AG09309 (cell line): Measurements from ENCODE around the gene AP5B1.

Experiments
- DNase-seq: peaks from one replicate; pipeline ENCODE4 v3.0.0-alpha.2; 2010; ENCODE audit warnings: low read depth
- H3K4me3 ChIP-seq: 2 replicates; pipeline ENCODE4 v1.5.1; 2011; ENCODE audit warnings: mild to moderate bottlenecking, low read depth, low read length, moderate library complexity; ENCODE audit not compliant: control insufficient read depth
- TF ChIP-seq, protein P1 (sequence below): IDR thresholded peaks from 2 replicates; pipeline ENCODE4 v1.5.1; 2011; ENCODE audit warnings: mild to moderate bottlenecking, low read depth, low read length, inconsistent platforms; ENCODE audit not compliant: insufficient read depth, control insufficient read depth; ENCODE audit errors: missing control alignments

The AP5B1 gene

DNA sequence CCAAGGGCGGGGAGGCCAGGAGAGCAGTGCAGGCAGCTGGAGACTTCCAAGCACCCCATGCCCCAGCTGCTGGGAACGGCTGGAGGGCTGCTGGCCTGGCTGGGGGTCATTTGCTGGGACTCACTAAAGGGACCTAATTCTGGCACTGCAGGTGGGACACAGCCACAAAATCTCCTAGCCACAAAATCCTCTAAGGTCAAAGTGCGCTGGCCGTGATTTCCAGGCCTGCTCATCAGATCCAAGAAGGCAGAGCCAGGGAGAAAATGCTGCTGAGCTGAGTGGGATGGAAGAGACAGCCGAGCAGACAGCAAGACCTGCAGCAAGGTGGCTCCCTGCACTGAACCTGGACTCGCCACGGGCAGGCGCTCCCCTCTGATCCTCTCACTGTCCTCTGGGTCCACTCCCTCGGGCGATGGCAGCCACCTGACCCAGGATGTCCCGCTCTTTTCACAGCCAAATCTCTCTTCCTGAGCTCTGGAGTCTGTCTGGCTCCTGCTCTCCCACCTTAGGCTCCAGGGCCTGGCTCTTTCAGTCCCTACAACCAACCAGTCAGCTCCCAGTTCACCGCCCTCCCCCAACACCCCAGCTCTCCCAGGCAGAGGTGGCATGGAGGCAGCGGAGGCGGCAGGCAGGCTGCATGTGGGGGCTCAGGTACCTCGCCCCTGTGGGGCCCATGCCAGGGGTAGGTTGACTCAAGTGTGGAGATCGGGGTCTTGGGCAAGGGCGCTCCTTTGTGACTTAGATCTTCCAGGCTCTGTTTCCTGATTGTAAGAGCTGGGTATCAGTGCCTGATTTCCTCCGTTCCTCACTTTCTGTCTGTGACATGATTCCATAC, 20.6 kb upstream of the AP5B1 start:
- TF ChIP-seq, protein P1, sequence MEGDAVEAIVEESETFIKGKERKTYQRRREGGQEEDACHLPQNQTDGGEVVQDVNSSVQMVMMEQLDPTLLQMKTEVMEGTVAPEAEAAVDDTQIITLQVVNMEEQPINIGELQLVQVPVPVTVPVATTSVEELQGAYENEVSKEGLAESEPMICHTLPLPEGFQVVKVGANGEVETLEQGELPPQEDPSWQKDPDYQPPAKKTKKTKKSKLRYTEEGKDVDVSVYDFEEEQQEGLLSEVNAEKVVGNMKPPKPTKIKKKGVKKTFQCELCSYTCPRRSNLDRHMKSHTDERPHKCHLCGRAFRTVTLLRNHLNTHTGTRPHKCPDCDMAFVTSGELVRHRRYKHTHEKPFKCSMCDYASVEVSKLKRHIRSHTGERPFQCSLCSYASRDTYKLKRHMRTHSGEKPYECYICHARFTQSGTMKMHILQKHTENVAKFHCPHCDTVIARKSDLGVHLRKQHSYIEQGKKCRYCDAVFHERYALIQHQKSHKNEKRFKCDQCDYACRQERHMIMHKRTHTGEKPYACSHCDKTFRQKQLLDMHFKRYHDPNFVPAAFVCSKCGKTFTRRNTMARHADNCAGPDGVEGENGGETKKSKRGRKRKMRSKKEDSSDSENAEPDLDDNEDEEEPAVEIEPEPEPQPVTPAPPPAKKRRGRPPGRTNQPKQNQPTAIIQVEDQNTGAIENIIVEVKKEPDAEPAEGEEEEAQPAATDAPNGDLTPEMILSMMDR: no peak
- no peak for DNase-seq

DNA sequence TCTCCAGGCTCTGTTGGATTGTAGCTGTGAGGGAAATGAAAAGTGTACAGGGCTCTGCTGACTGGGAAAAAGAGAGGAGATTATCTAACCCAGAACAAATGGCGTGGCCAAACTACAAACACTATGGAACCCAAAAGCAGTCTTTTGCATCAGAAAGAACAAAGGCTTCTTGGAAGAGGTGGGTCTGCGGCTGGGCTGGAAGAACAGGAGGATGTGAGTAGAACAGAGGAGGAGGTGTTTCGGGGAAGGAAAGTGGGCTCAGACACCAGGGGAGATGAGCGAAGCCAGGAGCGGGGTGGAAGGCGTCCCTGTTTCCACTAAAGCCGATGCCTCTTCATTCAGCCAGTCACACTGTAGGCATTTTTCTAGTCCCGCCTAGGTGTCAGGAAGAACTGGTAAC, 18.1 kb upstream of the AP5B1 start:
- TF ChIP-seq, protein P1: no peak
- no peak overlapping the region for H3K4me3 ChIP-seq
- DNase-seq: no peak

More for the DNA sequence above, 20.6 kb upstream of the AP5B1 start:
- H3K4me3 ChIP-seq: no peak overlapping the region

DNA sequence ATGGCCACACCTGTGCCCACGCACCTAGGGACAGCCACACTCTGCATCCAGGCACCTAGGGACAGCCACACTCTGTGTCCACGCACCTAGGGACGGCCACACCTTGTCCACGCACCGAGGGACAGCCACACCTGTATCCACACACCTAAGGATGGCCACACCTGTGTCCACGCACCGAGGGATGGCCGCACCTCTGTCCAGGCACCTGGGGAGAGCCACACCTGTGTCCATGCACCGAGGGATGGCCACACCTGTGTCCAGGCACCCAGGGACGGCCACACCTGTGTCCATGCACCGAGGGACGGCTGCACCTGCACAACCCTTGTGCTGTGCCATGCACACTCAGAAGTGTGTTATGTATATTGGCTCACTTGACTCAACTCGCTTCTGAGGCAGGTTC, 16.9 kb upstream of the AP5B1 start:
- TF ChIP-seq, protein P1: no peak
- no peak overlapping the region for H3K4me3 ChIP-seq
- no peak for DNase-seq

DNA sequence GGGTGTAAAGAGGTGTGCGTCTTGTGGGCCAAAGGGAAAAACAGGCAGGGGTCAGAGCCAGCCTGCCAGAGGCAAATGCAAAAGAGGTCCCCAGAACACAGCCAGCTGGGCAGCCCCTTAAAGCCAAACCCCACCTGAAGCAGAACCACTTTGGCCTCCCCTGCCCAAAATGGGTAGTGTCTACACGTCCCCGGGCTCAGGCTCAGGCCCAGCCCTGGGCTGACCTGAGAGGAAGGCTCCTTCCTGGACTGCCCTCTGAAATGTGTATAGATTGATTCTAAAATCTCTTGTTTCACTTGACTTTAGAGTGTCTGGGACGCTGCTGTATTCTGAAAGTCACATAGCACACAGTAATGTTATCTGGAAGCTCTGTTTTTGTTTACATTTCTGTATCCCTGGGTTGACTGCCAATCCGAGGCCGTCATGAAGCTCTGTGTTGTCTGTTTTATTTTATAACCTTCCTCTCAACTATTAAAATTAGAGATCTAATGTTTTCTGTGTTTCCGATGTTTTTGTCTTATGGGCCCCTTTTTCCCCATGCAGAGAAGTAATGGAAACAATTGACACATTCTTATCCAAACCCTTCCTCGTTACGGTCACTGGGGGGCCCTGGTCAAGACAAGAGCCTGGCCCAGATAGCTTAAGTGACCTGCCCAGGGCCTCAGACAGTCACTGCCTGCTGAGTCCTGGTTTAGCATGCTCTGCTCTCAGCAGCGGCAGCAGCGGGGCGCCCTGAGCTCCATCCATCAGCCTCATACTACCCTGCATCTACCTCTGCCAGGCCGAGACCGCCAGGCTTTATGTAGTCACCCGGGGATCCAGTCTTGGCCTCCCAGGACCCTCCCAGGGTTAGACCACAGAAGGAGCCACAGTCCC, 16.2 kb upstream of the AP5B1 start:
- H3K4me3 ChIP-seq: no peak overlapping the region
- no peak for DNase-seq
- TF ChIP-seq, protein P1: no peak

DNA sequence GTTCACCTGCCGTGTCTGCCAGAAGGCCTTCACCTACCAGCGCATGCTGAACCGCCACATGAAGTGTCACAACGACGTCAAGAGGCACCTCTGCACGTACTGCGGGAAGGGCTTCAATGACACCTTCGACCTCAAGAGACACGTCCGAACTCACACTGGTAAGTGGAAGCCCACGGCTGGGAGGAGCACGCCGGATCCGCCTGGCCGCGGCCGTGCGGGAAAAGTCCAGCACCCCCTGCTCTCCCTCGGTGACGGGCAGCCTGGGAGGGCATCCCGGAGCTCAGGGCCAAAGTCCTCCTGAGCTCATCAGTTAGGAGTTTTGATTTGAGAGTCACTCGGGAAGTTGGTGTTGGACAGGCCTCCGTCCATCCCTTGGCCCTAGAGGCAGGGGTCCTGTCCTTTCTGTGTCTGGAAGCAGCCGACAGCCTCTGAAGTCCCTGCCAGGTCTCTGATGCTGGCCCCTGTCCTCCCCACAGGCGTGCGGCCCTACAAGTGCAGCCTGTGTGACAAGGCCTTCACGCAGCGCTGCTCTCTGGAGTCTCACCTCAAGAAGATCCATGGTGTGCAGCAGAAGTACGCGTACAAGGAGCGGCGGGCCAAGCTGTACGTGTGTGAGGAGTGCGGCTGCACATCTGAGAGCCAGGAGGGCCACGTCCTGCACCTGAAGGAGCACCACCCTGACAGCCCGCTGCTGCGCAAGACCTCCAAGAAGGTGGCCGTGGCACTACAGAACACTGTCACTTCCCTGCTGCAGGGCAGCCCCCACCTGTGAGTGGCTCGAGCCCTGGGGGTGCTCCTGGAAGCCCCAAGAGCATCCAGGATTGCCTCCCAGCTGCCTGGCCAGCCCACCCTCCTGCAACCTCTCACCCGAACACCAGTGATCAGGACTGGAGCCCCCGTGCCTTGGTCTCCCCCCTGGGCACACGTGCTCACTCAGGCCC, 14.1 kb upstream of the AP5B1 start:
- no peak for DNase-seq
- H3K4me3 ChIP-seq: no peak overlapping the region
- TF ChIP-seq, protein P1: no peak
